ENCODE data around the gene ATXN1. TPM values are rescaled to one million over a fixed set of nuclear protein-coding genes. Genes with fewer than 3 reads are reported as not detected.

The ATXN1 gene
- total RNA-seq (2022; extraction: Qiagen RNA extraction), result 1.8 to 2.8 TPM (median 2.2 TPM) in 5 replicates

DNA sequence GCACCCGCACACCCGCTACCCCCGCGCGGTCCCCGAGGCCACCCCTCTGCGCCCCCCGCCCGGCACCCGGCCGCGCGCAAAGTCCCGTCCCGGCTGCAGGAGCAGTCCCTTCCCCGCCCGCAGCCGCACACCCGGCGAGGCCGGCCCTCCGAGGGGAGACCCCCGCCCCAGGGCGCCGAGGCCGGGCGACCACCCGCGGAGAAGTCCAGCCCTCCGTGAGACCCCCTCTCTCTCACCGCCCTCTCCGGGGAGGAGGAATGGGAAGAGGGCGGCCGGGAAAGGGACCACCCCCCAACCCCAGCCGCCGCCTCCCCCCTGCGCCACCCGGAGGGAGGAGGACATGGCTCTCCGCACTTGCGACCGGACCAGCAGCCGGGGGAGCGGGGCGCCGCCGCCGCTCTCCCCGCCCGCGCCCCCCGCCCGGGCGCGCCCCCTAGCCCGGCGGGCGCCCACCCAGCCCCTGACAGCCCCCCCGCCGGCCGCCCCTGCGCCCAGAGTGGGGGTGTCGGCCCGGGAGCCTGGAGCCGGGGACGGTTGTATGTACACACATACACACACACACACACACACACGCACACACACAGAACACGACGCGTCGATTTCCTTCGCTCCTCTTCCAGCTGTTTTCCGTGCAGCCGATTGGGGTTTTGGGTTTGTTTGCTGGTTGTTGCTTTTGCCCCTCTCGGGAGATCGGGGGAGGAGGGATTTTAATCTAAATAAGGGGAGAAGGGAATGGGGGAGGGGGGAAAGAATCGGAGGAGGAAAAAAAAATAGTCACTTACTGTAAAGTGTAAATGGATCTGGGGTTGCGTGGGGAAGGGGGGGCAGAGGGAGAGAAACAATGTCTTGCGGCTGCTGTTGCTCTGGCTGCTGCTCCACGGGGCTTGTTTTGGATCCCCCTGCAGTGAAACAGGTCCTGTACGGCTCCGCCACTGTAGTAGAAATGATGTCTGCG, at the start of gene ATXN1:
ATXN1 (minus strand) TSS at position 945 of the 955 bp plus-strand sequence.

